ENCODE results near the gene BRD7. TPM values are rescaled to one million over a fixed set of nuclear protein-coding genes. Genes with fewer than 3 reads are reported as not detected.

BRD7 gene
- total RNA-seq, 4 donors from 2014 or later, result 29.9 to 58.0 (median 38.5) TPM

- DNase-seq, result no peak
- Histone ChIP-seq H3K27ac (peak overlapping the region in 1 of 4 donors; percentile 8), H3K36me3 (peaks cover 0 to 54% (median 17%) of the 10 kb centered on the region in 4 donors), H3K4me3 (no peak overlapping the region), H3K9me3 (no peaks in the 10 kb centered on the region), H3K27me3 (no peaks in the 10 kb centered on the region), H3K4me1 (peaks cover 0 to 8% (median 0%) of the 10 kb centered on the region in 4 donors)
- 71 to 84% methylated on average over 1 of the region's 1 CpG for WGBS, 2 donors (ENCODE audit: low coverage in 1 of 2)
- intact Hi-C loops (cut with DNase I; ENCODE audit: low total_unique reads) (no loop called here), in situ Hi-C loops (cut with MboI; ENCODE audit: low pct_ligation_motif_present in 1 of 4, low pct_unique_long_range_greater_than_20kb in 1 of 4, low sequenced_read_pairs in 3 of 4) (no loop called here)
- no peak for TF ChIP-seq EP300 (IDR thresholded peaks at IDR 0.05; ENCODE audit: low read depth)
- no peak for TF ChIP-seq POLR2AphosphoS5 (IDR thresholded peaks at IDR 0.05)
- no peak for TF ChIP-seq POLR2A (IDR thresholded peaks at IDR 0.05)
- no peak for TF ChIP-seq CTCF (IDR thresholded peaks at IDR 0.05)
These were observed 46.5 kb downstream of the BRD7 start for GRCh38 chr16:50322333-50322732.

- Histone ChIP-seq H3K36me3 (peaks cover 0 to 49% (median 21%) of the 10 kb centered on the region in 4 donors), H3K27me3 (no peaks in the 10 kb centered on the region), H3K27ac (no peak overlapping the region), H3K9me3 (no peaks in the 10 kb centered on the region), H3K4me3 (no peak overlapping the region), H3K4me1 (peaks cover 0 to 5% (median 0%) of the 10 kb centered on the region in 4 donors)
- in situ Hi-C loops (cut with MboI; ENCODE audit: low pct_ligation_motif_present in 1 of 4, low pct_unique_long_range_greater_than_20kb in 1 of 4, low sequenced_read_pairs in 3 of 4) (no loop called here), intact Hi-C loops (cut with DNase I; ENCODE audit: low total_unique reads) (no loop called here)
- no peak for TF ChIP-seq EP300 (IDR thresholded peaks at IDR 0.05; ENCODE audit: low read depth)
- no peak for TF ChIP-seq POLR2A (IDR thresholded peaks at IDR 0.05)
- no peak for TF ChIP-seq CTCF (IDR thresholded peaks at IDR 0.05)
- no peak for TF ChIP-seq POLR2AphosphoS5 (IDR thresholded peaks at IDR 0.05)
- WGBS, 2 donors (ENCODE audit: low coverage in 1 of 2), result 76 to 85% methylated on average over 4 to 5 of the region's 5 CpGs
- no peak for DNase-seq
These were observed 48.5 kb downstream of the BRD7 start for GRCh38 chr16:50320310-50320709.

- peaks cover 0 to 49% (median 16%) of the 10 kb centered on the region in 4 donors for H3K36me3 ChIP-seq
These were observed 49.8 kb downstream of the BRD7 start for GRCh38 chr16:50318796-50319578.

GRCh38 chr16:50316848-50317630, 51.7 kb downstream of the BRD7 start:
- no peak for TF ChIP-seq POLR2AphosphoS5 (IDR thresholded peaks at IDR 0.05)
- no peak for TF ChIP-seq POLR2A (IDR thresholded peaks at IDR 0.05)
- TF ChIP-seq CTCF (IDR thresholded peaks at IDR 0.05), result no peak
- TF ChIP-seq EP300 (IDR thresholded peaks at IDR 0.05; ENCODE audit: low read depth), result no peak
- WGBS, 2 donors (ENCODE audit: low coverage in 1 of 2), result 90 to 100% methylated on average over 1 to 10 of the region's 10 CpGs
- H3K9me3 ChIP-seq, result no peaks in the 10 kb centered on the region
- no peaks in the 10 kb centered on the region for H3K4me1 ChIP-seq
- in situ Hi-C loops (cut with MboI; ENCODE audit: low pct_ligation_motif_present in 1 of 4, low pct_unique_long_range_greater_than_20kb in 1 of 4, low sequenced_read_pairs in 3 of 4) (no loop called here), intact Hi-C loops (cut with DNase I; ENCODE audit: low total_unique reads) (no loop called here)
- no peak overlapping the region for H3K27ac ChIP-seq
- H3K4me3 ChIP-seq, result no peak overlapping the region
- DNase-seq, result no peak
- no peaks in the 10 kb centered on the region for H3K27me3 ChIP-seq
- H3K36me3 ChIP-seq, result peaks cover 0 to 43% (median 16%) of the 10 kb centered on the region in 4 donors

More at GRCh38 chr16:50318796-50319578, 49.8 kb downstream of the BRD7 start:
- in situ Hi-C loops (cut with MboI; ENCODE audit: low pct_ligation_motif_present in 1 of 4, low pct_unique_long_range_greater_than_20kb in 1 of 4, low sequenced_read_pairs in 3 of 4), result no loop called here
- no peaks in the 10 kb centered on the region for H3K9me3 ChIP-seq
- no peak for DNase-seq
- H3K4me1 ChIP-seq, result peaks cover 0 to 3% (median 0%) of the 10 kb centered on the region in 4 donors
- H3K27ac ChIP-seq, result no peak overlapping the region
- intact Hi-C loops (cut with DNase I; ENCODE audit: low total_unique reads), result no loop called here
- H3K27me3 ChIP-seq, result no peaks in the 10 kb centered on the region
- no peak for TF ChIP-seq POLR2A (IDR thresholded peaks at IDR 0.05)
- WGBS, 2 donors (ENCODE audit: low coverage in 1 of 2), result 91 to 92% methylated on average over 9 of the region's 9 CpGs
- H3K4me3 ChIP-seq, result no peak overlapping the region

Data from transverse colon (tissue), 4 donors.